OCI-LY3 (cell line): Measurements from ENCODE around the gene MAP2K6.

Experiments
- EZH2phosphoT487 ChIP-seq: fragments of 200-600 bp; shearing (Covaris generic); IDR thresholded peaks from 2 replicates; pipeline ENCODE4 v1.6.1; 2018; ENCODE audit warnings: antibody characterized with exemption, mixed run types, low read depth
- TF ChIP-seq, protein P1 (sequence below): fragments of 200-600, 300-600 bp; sonication (generic); IDR thresholded peaks from 2 replicates; pipeline ENCODE4 v1.5.1; 2014; ENCODE audit warnings: antibody characterized with exemption, low read length, low read depth

DNA sequence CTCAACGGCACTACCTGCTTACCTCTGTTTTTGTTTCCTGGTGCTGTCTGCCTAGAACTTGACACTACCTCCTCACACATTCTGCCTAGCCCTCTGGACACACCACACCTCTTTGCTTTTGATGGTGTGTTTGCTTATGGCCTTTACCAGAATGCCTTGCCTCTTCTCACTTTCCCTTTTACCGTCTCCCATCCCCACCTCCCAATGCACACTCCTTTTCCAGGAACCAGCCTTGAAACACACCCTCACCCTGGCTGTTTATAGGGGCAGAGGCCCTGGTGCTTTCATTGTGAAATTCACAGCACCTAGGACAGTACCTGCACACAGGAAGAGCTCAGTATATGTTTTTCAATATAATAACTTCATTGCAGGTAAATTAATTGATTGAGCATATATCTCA, 56.2 kb downstream of the MAP2K6 start:
- TF ChIP-seq, protein P1, sequence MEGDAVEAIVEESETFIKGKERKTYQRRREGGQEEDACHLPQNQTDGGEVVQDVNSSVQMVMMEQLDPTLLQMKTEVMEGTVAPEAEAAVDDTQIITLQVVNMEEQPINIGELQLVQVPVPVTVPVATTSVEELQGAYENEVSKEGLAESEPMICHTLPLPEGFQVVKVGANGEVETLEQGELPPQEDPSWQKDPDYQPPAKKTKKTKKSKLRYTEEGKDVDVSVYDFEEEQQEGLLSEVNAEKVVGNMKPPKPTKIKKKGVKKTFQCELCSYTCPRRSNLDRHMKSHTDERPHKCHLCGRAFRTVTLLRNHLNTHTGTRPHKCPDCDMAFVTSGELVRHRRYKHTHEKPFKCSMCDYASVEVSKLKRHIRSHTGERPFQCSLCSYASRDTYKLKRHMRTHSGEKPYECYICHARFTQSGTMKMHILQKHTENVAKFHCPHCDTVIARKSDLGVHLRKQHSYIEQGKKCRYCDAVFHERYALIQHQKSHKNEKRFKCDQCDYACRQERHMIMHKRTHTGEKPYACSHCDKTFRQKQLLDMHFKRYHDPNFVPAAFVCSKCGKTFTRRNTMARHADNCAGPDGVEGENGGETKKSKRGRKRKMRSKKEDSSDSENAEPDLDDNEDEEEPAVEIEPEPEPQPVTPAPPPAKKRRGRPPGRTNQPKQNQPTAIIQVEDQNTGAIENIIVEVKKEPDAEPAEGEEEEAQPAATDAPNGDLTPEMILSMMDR, result no peak
- no peak for TF ChIP-seq EZH2phosphoT487
